Activated CD8-positive, alpha-beta memory T cell treated with anti-CD3 and anti-CD28 coated beads, Interleukin-2, amount 50 U/mL, for 1 hour (primary cell): ENCODE results near the gene GMCL1.

ENCODE experiments used
- DNase-seq: peaks from one replicate; pipeline ENCODE4 v3.0.0-alpha.2; 2020; ENCODE audit errors: extremely low read depth

The GMCL1 gene

GRCh38 chr2:69926849-69927515 lies 97.5 kb downstream of the GMCL1 start:
- DNase-seq = no peak
